ENCODE data around the gene MS4A2. TPM values are rescaled to one million over a fixed set of nuclear protein-coding genes. Genes with fewer than 3 reads are reported as not detected.

MS4A2 gene
- total RNA-seq, 1 experiment from 2014 or later = not detected

DNA sequence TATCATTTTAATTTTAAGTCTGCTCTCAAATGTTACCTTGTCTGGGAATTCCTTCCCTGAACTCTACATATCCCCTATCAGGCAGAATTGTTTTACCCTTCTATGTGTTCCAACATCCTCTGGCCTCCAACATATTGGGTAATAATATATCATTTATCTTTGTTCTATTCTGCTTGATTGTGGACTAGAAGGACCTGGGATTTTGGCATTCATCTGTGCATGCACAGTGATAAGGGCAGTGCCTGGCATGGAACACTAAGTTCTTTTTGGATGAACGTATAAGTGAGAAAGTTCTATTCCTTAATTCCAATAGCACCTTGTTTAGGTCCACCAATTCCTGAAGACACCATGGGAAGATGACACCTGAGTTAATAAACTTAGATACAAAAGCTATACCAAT, 1.2 kb upstream of the MS4A2 start:
- H3K4ac ChIP-seq (ENCODE audit: low read depth, low read length) = no peak overlapping the region
- H3K79me2 ChIP-seq (ENCODE audit: insufficient read depth, low read length) = no peaks in the 10 kb centered on the region
- H3K9me3 ChIP-seq (ENCODE audit: control insufficient read depth, low read depth, low read length) = no peaks in the 10 kb centered on the region
- H3K18ac ChIP-seq (ENCODE audit: insufficient read length, low read depth, low read length) = no peak overlapping the region
- H3K23me2 ChIP-seq (ENCODE audit: insufficient read length, low read depth, low read length, poor library complexity, severe bottlenecking) = no peaks in the 10 kb centered on the region
- no peak overlapping the region for H2BK12ac ChIP-seq (ENCODE audit: insufficient read length, low read depth, low read length)
- Mint-ChIP-seq H3K27me3 (ENCODE audit: low read depth) (no peaks in the 10 kb centered on the region; the same call in 1 of the 2 replicates), H3K4me1 (no peaks in the 10 kb centered on the region), H3K27ac (no peak overlapping the region), H3K9me3 (no peaks in the 10 kb centered on the region), H3K36me3 (ENCODE audit: insufficient read depth in 1 of 3, low read depth in 3 of 3) (no peaks in the 10 kb centered on the region; a peak in 1 of 7 replicates), H3K4me3 (no peak overlapping the region)
- H4K8ac ChIP-seq (replicated peaks; ENCODE audit: insufficient read length, low read depth, low read length) = no peak overlapping the region
- no peak overlapping the region for H2BK120ac ChIP-seq (ENCODE audit: low read depth, low read length, poor library complexity, severe bottlenecking)
- no peak overlapping the region for H3K23ac ChIP-seq (ENCODE audit: insufficient read length, low read depth, low read length)
- WGBS (ENCODE audit: extremely low coverage, insufficient read length, low lambda C conversion rate) = no CpG with 5 or more reads among the region's 1 CpG
- H4K91ac ChIP-seq (ENCODE audit: insufficient read length, low read depth, low read length) = no peak overlapping the region
- H3K9ac ChIP-seq (ENCODE audit: extremely low read depth, insufficient read length, low read length) = no peak overlapping the region
- H4K5ac ChIP-seq (ENCODE audit: insufficient read length, low read depth, low read length) = no peak overlapping the region
- no peaks in the 10 kb centered on the region for H3K4me1 ChIP-seq (ENCODE audit: insufficient read depth, low read length)
- H4K20me1 ChIP-seq (ENCODE audit: control insufficient read depth, insufficient read depth, insufficient read length) = no peaks in the 10 kb centered on the region
- DNase-seq = no peak
- no peak for TF ChIP-seq CTCF (conservative IDR thresholded peaks at IDR 0.05)
- no peak overlapping the region for H3K14ac ChIP-seq (ENCODE audit: insufficient read depth, low read length)
- no peaks in the 10 kb centered on the region for H3K27me3 ChIP-seq (ENCODE audit: insufficient read depth, low read length)
- no peak overlapping the region for H2BK15ac ChIP-seq (ENCODE audit: low read depth, low read length)
- no peaks in the 10 kb centered on the region for H3K79me1 ChIP-seq (ENCODE audit: insufficient read depth, low read depth, low read length, poor library complexity, severe bottlenecking)
- no peak overlapping the region for H3K4me2 ChIP-seq (ENCODE audit: insufficient read depth, insufficient read length, low read length)
- H2BK5ac ChIP-seq (ENCODE audit: insufficient read length, low read length) = no peak overlapping the region
- H3K27ac ChIP-seq (ENCODE audit: insufficient read length, low read depth, low read length) = no peak overlapping the region
- no peak overlapping the region for H2AFZ ChIP-seq (ENCODE audit: low read length)
- no peak overlapping the region for H2AK5ac ChIP-seq (ENCODE audit: insufficient read length, low read length)
- H3K56ac ChIP-seq (ENCODE audit: insufficient read length, low read depth, low read length) = no peak overlapping the region
- H3T11ph ChIP-seq (ENCODE audit: low read length) = no peak overlapping the region
- no peak overlapping the region for H2BK20ac ChIP-seq (ENCODE audit: low read depth, low read length, poor library complexity, severe bottlenecking)
